ENCODE measurements around the gene RNASE11.
"Not testable (repeated sequence)": the region's sequence is repeated elsewhere in the genome, so short reads cannot be mapped to it uniquely, and the experiment has no call there.

The RNASE11 gene

GRCh38 chr14:20587489-20588154, at the start of gene RNASE11:
Gene RNASE11 (minus strand): TSS chr14:20588001.
- DNase-seq: no peak

- DNase-seq: peak; percentile 22
These were observed 45.3 kb upstream of the RNASE11 start for GRCh38 chr14:20632831-20633691.

GRCh38 chr14:20632448-20632830, 44.6 kb upstream of the RNASE11 start:
- no peak for DNase-seq

GRCh38 chr14:20631880-20632389, 44.1 kb upstream of the RNASE11 start:
- no peak for DNase-seq

- DNase-seq: peak; percentile 5
These were observed 43.5 kb upstream of the RNASE11 start for GRCh38 chr14:20631023-20631879.

- no peak for DNase-seq
These were observed 42.7 kb upstream of the RNASE11 start for GRCh38 chr14:20630340-20631022.

GRCh38 chr14:20628063-20628854, 40.5 kb upstream of the RNASE11 start:
- no peak for DNase-seq

- DNase-seq: no peak
These were observed 39.7 kb upstream of the RNASE11 start for GRCh38 chr14:20627346-20628027.

GRCh38 chr14:20626274-20626673, 38.5 kb upstream of the RNASE11 start:
- no peak for DNase-seq

GRCh38 chr14:20624495-20625070, 36.8 kb upstream of the RNASE11 start:
- DNase-seq: no peak

- DNase-seq: no peak
These were observed 36.0 kb upstream of the RNASE11 start for GRCh38 chr14:20623798-20624197.

- DNase-seq: no peak
These were observed 35.1 kb upstream of the RNASE11 start for GRCh38 chr14:20622816-20623291.

GRCh38 chr14:20620798-20621478, 33.1 kb upstream of the RNASE11 start:
- DNase-seq: no peak

- DNase-seq: not testable (repeated sequence)
These were observed 31.9 kb upstream of the RNASE11 start for GRCh38 chr14:20619688-20620087.

GRCh38 chr14:20618271-20618749, 30.5 kb upstream of the RNASE11 start:
- no peak for DNase-seq

GRCh38 chr14:20617138-20618003, 29.6 kb upstream of the RNASE11 start:
- DNase-seq: no peak

GRCh38 chr14:20615996-20616395, 28.2 kb upstream of the RNASE11 start:
- no peak for DNase-seq

GRCh38 chr14:20614038-20614840, 26.4 kb upstream of the RNASE11 start:
- DNase-seq: no peak
